WTC11 (cell line): ENCODE results near the gene CA5A.

Experiments used
- ATF3 ChIP-seq: sonication (generic); formaldehyde crosslinking; conservative IDR thresholded peaks from 2 replicates; pipeline ENCODE4 v1.8.1; 2022; ENCODE audit warnings: mild to moderate bottlenecking, missing genetic modification reagents
- FOXJ3 ChIP-seq: sonication (generic); formaldehyde crosslinking; IDR thresholded peaks from 2 replicates; pipeline ENCODE4 v1.9.0; 2021; ENCODE audit warnings: missing genetic modification reagents, mild to moderate bottlenecking, borderline replicate concordance
- TF ChIP-seq, protein P1 (sequence below): fragments of 200-600 bp; IDR thresholded peaks from 2 replicates; pipeline ENCODE4 v1.8.0; 2022; ENCODE audit warnings: antibody characterized with exemption

DNA sequence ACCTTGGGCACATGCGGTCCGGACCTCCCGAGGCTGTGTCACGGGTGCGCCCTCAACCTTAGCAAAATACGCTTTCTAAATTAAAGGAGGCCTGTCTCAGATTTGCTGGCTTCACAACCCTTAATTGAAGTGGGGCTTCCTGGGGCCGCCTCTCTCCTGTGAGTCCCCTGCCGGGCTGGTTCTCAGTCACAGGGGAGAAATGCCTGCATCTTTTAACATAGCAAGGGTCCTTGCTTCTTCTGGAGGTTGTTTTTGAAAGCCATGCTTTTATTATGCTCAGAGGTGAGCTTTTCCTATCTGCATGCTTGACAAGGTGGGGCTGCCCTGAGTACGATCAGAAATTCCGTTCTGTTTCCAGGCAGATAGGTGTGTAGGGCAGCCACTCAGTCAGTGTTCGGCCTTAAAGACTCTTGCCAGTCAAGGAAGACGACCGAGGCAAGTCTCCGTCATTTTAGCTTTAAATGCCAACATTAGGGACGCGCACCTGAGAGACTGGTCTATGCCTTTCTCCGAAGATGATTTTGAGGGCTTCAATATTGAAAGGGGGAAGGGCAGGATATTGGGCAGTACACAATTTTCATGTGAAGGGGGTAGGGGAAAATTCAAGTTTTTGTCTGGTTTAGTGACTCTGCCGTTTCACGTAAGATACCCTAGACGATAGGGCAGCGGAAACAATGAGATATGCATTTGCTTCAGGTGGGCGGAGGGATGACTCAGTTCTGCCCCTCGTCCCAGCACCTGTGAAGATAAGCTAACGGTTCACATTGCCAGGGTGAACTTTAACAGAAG is 61.5 kb downstream of the CA5A start:
- TF ChIP-seq, protein P1, sequence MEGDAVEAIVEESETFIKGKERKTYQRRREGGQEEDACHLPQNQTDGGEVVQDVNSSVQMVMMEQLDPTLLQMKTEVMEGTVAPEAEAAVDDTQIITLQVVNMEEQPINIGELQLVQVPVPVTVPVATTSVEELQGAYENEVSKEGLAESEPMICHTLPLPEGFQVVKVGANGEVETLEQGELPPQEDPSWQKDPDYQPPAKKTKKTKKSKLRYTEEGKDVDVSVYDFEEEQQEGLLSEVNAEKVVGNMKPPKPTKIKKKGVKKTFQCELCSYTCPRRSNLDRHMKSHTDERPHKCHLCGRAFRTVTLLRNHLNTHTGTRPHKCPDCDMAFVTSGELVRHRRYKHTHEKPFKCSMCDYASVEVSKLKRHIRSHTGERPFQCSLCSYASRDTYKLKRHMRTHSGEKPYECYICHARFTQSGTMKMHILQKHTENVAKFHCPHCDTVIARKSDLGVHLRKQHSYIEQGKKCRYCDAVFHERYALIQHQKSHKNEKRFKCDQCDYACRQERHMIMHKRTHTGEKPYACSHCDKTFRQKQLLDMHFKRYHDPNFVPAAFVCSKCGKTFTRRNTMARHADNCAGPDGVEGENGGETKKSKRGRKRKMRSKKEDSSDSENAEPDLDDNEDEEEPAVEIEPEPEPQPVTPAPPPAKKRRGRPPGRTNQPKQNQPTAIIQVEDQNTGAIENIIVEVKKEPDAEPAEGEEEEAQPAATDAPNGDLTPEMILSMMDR = no peak
- TF ChIP-seq FOXJ3 (no peak), ATF3 (CRISPR knock-in tag) (no peak)
